GM21528 (cell line): ENCODE data around the gene WDR70.
"Not testable (repeated sequence)": the region's sequence is repeated elsewhere in the genome, so short reads cannot be mapped to it uniquely, and the experiment has no call there.

ENCODE experiments used
- ATAC-seq: cut with Tn5 transposase; IDR thresholded peaks from one replicate; pipeline ENCODE4 v1.9.1; 2021; ENCODE audit warnings: mild to moderate bottlenecking, moderate library complexity; ENCODE audit not compliant: unreplicated experiment, low FRiP score

Gene WDR70

GRCh38 chr5:37668524-37669047 lies 289.5 kb downstream of the WDR70 start:
- no peak for ATAC-seq

- not testable (repeated sequence) for ATAC-seq
Measured at GRCh38 chr5:37672118-37672588, 293.0 kb downstream of the WDR70 start.

GRCh38 chr5:37674361-37674760 lies 295.2 kb downstream of the WDR70 start:
- not testable (repeated sequence) for ATAC-seq

GRCh38 chr5:37679326-37679725 lies 300.2 kb downstream of the WDR70 start:
- ATAC-seq = not testable (repeated sequence)

- ATAC-seq = not testable (repeated sequence)
Measured at GRCh38 chr5:37679903-37680302, 300.8 kb downstream of the WDR70 start.

GRCh38 chr5:37683072-37683471 lies 304.0 kb downstream of the WDR70 start:
- ATAC-seq = no peak

GRCh38 chr5:37685211-37685610 lies 306.1 kb downstream of the WDR70 start:
- no peak for ATAC-seq

- no peak for ATAC-seq
Measured at GRCh38 chr5:37685816-37686215, 306.7 kb downstream of the WDR70 start.

GRCh38 chr5:37688925-37689324 lies 309.8 kb downstream of the WDR70 start:
- ATAC-seq = not testable (repeated sequence)

GRCh38 chr5:37694333-37694732 lies 315.2 kb downstream of the WDR70 start:
- not testable (repeated sequence) for ATAC-seq

GRCh38 chr5:37694867-37695266 lies 315.7 kb downstream of the WDR70 start:
- ATAC-seq = no peak

- ATAC-seq = no peak
Measured at GRCh38 chr5:37695647-37696046, 316.5 kb downstream of the WDR70 start.

- no peak for ATAC-seq
Measured at GRCh38 chr5:37696190-37697021, 317.3 kb downstream of the WDR70 start.

GRCh38 chr5:37701868-37702267 lies 322.8 kb downstream of the WDR70 start:
- ATAC-seq = no peak

GRCh38 chr5:37703841-37704241 lies 324.7 kb downstream of the WDR70 start:
- no peak for ATAC-seq

- no peak for ATAC-seq
Measured at GRCh38 chr5:37704406-37704805, 325.3 kb downstream of the WDR70 start.

- ATAC-seq = no peak
Measured at GRCh38 chr5:37709020-37709419, 329.9 kb downstream of the WDR70 start.

- no peak for ATAC-seq
Measured at GRCh38 chr5:37710965-37711364, 331.8 kb downstream of the WDR70 start.

- no peak for ATAC-seq
Measured at GRCh38 chr5:37712750-37713149, 333.6 kb downstream of the WDR70 start.

GRCh38 chr5:37714756-37715155 lies 335.6 kb downstream of the WDR70 start:
- ATAC-seq = no peak

GRCh38 chr5:37715361-37715760 lies 336.2 kb downstream of the WDR70 start:
- no peak for ATAC-seq

GRCh38 chr5:37715992-37716391 lies 336.9 kb downstream of the WDR70 start:
- no peak for ATAC-seq
